ENCODE data around the gene HBA1. TPM values are rescaled to one million over a fixed set of nuclear protein-coding genes. Genes with fewer than 3 reads are reported as not detected.
"Not testable (repeated sequence)": the region's sequence is repeated elsewhere in the genome, so short reads cannot be mapped to it uniquely, and the experiment has no call there.

Gene HBA1
- 54.8 TPM for total RNA-seq

DNA sequence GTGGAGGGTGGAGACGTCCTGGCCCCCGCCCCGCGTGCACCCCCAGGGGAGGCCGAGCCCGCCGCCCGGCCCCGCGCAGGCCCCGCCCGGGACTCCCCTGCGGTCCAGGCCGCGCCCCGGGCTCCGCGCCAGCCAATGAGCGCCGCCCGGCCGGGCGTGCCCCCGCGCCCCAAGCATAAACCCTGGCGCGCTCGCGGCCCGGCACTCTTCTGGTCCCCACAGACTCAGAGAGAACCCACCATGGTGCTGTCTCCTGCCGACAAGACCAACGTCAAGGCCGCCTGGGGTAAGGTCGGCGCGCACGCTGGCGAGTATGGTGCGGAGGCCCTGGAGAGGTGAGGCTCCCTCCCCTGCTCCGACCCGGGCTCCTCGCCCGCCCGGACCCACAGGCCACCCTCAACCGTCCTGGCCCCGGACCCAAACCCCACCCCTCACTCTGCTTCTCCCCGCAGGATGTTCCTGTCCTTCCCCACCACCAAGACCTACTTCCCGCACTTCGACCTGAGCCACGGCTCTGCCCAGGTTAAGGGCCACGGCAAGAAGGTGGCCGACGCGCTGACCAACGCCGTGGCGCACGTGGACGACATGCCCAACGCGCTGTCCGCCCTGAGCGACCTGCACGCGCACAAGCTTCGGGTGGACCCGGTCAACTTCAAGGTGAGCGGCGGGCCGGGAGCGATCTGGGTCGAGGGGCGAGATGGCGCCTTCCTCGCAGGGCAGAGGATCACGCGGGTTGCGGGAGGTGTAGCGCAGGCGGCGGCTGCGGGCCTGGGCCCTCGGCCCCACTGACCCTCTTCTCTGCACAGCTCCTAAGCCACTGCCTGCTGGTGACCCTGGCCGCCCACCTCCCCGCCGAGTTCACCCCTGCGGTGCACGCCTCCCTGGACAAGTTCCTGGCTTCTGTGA is at the start of gene HBA1:
Gene HBA1, plus strand, starts transcription at position 204 of the 906 bp plus-strand sequence. Its CDS starts 37 bp downstream, at position 241.
- not testable (repeated sequence) for DNase-seq (ENCODE audit: low spot score)

DNA sequence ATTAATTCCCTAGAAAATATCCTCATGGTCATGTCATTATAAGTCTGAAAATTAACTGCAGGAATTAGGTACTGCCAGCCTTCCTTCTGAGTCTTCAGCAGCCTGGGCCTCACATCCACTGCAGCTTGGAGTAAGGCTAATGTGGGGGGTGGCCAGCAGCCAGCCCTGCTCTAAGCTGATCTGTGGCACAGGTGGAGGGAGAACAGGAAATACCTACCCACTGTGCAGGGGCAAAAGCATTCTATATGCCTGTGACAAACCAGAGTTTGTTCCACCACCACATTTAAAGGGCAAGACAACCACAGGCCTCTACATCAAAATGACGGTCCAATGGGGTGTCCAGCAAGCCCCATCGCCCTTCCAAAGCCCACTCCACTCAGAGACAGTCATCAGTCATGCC is 47.4 kb upstream of the HBA1 start:
- no peak for DNase-seq (ENCODE audit: low spot score)

DNA sequence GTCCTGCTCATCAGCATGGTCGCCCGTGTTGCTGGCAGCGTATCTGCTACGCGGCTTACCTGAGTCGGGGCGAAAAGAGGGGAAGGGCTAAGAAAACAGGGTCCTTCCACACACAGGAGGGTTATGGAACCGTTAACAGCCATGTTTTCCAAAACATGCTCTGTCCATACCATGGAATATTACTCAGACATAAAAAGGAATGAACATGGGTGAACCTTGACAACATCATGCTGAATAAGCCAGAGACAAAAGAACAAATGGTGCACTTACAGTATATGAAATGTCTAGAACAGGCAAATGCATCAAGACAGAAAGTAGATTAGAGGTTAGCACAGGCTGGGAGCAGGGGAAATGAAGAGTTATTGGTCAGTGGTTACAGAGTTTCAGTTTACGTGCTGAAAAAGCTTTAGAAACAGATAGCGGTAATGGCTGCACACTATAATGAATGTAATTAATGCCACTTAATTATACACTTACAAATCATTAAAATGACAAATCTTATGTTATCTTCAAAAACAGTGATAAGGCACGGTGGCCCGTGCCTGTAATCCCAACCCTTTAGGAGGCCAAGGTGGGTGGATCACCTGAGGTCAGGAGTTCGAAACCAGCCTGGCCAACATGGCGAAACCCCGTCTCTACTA is 45.8 kb upstream of the HBA1 start:
- DNase-seq (ENCODE audit: low spot score) = no peak

DNA sequence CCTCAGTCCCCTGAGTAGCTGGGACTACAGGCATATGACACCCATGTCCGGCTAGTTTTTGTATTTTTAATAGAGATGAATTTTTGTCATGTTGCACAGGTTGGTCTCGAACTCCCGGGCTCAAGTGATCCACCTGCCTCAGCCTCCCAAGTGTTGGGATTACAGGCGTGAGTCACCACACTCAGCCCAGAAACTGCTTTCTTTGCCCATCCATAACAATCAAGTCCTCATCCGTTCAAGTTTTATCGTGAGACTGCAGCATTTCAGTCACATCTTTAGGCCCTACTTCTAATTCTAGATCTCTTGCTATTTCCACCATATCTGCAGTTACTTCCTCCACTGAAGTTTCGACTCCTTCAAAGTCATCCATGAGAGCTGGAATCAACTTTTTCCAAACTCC is 44.4 kb upstream of the HBA1 start:
- DNase-seq (ENCODE audit: low spot score) = no peak

DNA sequence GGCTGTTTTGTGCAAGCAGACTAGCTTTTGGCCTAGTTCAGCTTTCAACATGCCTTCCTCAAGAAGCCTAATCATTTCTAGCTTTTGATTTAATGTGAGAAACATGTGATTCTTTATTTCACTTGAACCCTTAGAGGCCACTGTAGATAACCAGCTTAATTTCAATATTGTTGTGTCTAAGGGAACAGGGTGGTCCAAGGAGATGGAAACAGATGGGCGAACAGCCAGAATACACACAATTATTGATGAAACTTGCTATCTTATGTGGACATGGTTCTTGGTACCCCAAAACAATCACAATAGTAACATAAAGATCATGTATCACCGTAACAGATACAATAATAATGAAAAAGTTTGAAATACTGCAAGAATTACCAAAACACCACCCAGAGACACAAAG is 42.8 kb upstream of the HBA1 start:
- DNase-seq (ENCODE audit: low spot score) = no peak

DNA sequence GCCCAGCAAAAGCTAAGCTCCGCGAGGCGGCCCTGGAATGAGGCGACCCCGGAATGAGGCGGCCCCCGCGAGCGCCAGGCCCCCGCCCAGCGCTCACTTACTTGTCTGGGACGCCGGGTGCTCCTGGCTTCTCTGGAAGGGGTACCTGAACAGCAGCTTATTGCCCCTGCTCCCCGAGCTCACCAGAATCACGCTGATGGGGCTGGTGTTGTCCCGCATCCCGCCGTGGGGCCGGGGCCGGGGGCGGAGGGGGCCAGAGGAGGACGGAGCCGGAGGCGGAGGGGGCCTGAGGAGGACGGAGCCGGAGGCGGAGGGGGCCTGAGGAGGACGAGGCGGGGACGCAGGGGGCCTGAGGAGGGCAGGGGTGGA is 38.4 kb upstream of the HBA1 start:
- no peak for DNase-seq (ENCODE audit: low spot score)

DNA sequence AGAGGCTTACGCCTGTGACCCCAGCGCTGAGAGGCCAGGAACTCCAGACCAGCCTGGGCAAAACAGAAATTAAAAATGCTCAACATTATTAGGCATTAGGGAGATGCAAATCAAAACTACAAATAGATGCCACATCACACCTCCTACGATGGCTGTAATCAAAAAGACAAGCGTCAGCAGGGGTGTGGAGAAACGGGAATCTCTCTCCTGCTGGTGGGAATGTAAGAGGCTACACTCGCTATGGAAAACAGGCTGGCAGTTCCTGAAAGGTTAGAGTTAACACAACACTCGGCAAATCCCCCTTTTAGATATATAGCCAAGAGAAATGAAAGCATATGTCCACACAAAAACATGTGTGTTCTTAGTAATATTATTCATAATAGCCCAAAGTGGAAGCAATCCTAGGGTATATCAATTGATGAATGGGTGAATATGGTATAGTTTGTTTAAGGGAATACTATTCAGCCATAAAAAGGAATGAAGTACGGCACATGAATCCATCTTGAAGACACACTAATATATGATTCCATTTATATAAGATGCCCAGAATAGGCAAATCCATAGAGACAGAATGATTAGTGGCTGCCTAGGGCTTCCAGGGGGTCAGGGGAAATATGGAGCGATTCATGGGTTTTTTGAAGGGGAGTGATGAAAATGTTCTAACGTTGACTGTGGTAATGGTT is 36.2 kb upstream of the HBA1 start:
- no peak for DNase-seq (ENCODE audit: low spot score)

DNA sequence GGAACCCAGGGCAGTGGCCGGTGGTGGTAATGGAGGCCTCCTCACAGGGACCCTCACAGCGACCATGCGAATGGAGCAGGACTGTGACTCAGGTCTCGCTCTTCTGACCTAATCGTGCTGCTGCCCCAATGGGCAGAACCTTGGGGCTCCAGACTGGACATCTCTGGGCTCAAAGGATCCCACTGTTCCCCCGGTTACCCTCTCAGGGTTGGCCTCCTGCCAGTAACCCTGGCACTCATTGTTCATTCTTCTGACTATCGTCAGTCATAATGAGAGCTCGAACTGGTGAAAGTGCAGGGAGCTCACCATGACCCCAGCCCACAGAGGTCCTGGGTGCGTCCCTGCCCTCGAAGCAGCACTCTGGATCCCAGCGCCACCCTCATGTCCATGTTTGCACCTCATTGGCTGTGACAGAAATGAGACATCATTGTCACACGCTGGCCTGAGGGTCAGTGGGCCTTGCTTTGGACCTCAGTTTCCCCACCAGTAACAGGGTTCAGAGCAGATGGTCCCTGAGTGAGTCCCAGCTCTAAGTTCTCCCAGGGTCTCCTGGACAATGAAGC is 34.0 kb upstream of the HBA1 start:
- DNase-seq (ENCODE audit: low spot score) = no peak

DNA sequence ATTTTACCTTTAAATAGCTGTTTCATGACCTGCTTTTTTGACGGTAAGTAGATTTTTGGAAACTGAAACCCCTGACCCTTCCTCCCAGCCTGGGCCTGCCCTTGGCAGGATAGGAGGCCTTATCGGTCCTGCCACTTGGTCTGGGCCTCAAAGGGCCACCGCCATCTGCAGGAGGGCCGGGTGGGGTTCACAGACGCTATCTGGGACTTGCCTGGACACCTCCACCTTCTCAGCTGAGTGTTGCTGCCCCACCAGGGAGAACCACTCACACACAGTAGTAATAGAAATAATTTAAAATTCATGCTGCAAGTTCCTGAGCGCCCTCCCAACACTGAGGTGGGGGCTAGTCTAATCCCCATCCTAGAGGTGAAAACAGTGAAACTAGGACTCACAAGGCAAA is 33.4 kb upstream of the HBA1 start:
- DNase-seq (ENCODE audit: low spot score) = no peak

DNA sequence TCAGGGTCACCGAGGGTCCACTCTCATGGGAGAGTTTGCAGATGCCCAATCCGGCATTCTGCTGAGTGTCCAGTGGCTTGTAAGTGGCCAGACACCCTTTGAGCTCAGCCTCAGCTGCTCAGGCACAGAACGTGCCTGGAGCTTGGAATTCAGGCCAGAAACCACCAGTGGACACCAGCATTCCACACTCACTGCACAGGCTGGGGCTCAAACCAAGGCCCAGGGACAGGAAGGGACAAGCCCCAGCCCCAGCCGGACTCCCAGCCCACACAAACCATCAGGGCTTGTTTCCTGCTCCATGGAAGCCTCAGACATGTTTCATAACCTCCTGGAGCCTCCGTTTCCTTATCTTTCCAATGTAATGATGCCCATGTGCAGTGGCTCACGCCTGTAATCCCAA is 33.0 kb upstream of the HBA1 start:
- DNase-seq (ENCODE audit: low spot score) = no peak

DNA sequence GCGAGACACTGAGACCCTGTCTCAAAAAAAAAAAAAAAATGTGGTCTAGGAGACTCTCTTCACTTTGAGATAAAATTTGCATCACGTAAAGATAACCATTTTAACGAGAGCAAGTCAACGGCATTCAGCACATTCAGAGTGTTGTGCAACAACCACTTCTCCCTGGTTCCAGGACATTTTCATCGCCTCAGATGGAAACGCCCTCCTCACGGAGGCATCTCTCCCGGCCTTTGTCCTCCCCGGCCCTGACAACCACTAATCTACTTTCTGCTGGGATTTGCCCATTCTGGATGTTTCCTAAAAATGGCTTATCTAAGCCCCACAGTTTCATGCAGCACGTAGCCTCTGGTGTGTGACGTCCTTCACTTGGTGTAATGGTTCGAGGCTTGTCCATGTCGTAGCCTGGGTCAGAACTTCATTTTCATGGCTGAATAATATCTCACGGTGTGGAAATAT is 31.7 kb upstream of the HBA1 start:
- no peak for DNase-seq (ENCODE audit: low spot score)

DNA sequence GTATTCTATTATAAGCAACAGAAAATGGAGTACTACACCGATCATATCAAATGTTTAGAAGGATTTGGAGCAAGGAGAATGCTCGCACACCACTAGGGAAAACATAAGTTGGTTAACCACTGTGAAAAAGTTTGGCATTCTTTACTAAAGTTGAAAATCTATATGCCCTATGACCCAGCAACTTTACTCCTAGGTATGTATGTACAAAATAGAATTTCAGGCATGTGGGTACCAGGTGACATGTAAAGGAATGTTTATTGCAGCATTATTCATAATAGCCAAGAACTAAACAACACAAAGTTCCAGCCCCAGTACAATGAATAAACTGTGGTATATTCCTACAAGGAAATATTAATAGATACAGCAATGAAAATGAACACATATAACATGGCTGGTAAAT is 29.8 kb upstream of the HBA1 start:
- DNase-seq (ENCODE audit: low spot score) = no peak

DNA sequence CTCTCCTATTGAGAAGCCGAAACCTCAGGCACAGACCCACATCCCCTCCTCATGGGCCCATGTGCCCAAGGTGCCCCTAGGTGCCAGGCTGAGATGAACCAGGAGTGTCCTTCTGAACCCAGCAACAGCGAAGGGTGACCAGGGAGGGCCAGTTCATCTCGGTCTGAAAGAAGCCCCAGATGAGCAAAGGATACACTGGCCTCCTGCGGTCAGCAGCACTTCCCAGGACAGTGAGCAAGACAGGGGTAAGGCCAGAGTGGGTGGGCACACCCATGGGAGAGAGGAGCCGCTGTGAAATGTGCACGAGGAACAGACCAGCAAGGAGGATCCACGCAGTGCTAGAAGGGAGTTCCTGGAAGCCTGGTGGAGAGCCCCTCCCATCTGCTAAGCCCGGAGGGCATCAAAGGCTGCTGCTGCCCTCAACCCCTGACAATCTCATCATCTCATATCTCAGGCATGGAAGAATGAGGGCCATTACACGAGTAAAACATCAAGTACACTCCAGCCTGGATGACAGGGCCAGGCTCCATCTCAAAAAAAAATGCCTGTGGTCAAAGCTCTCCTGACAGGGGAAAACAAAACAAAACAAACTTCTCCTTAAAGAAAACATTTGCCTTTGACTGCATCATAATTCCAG is 27.3 kb upstream of the HBA1 start:
- DNase-seq (ENCODE audit: low spot score) = no peak

DNA sequence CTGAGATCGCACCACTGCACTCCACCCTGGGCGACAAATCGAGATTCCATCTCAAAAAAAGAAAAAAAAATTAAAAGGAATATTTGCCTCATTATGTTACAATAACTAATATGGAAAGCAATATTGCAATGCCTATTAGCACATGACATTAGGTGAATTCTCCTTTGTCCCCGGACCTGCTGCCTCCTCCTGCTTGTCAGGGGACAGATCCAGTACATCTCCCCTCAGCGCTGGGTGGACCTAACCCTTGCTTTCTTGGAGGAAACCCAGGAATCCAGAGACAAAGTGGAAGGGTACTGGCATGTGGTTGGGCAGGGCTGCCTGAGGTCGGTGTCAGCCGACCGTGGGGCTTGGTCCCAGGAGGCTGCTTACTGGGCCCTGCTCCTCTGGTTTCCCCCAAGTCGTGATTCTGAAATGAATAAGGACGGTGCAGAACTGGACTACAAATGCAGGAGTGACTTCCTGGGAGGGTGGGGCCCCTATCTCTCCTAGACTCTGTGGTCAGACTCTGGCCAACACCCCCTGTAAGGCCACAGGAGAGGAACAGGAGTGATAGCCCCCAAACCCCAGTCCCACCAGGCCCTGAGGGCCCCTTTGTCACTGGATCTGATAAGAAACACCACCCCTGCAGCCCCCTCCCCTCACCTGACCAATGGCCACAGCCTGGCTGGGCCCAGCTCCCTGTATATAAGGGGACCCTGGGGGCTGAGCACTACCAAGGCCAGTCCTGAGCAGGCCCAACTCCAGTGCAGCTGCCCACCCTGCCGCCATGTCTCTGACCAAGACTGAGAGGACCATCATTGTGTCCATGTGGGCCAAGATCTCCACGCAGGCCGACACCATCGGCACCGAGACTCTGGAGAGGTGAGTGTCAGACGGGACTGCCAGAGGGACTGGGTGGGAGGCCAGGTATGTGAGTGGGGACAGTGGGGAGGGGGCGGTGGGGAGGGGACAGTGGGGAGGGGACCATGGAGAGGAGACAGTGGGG is 24.0 kb upstream of the HBA1 start, which contains the start of gene HBZ:
Gene HBZ, plus strand, starts transcription at position 504 of the 988 bp plus-strand sequence. Its CDS starts 266 bp downstream, at position 770.
- no peak for DNase-seq (ENCODE audit: low spot score)

DNA sequence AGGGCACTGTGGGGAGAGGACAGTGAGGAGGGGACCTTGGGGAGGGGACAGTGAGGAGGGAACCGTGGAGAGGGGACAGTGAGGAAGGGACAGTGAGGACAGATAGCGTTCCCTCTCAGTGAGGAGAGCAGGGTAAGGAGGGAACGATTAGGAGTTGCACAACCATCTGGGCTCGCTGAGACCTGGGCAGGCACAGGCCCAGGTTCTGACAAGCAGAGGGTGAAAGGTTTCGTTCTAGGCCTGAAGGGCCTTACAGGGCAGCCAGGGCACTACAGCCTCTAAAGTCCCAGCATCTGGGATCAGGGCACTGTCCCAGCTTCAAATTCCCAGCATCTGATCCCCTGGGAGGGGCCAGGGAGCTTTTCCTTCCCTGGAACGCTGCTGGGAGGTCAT is 23.4 kb upstream of the HBA1 start:
- DNase-seq (ENCODE audit: low spot score) = not testable (repeated sequence)

DNA sequence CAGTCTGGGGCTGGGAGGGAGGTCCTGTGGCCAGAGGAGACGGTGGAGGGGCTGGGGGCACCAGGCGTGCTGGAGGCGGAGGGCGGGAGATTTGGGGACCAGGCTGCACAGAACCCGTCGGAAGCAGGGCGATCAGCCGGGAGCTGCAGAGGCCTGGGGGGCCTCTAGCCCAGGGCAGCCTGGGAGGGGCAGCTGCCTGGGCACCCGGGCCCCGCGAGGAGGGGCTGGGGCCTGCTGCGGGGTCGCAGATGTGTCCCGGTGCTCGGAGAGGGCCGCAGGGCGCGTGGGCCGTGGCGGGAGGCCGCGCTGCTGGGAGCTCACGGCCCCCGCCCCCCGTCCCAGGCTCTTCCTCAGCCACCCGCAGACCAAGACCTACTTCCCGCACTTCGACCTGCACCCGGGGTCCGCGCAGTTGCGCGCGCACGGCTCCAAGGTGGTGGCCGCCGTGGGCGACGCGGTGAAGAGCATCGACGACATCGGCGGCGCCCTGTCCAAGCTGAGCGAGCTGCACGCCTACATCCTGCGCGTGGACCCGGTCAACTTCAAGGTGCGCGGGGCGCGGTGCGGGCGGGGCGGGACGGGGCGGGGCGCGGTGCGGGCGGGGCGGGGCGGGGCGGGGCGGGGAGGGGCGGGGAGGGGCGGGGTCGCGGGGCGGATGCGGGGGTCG is 22.8 kb upstream of the HBA1 start:
- not testable (repeated sequence) for DNase-seq (ENCODE audit: low spot score)

DNA sequence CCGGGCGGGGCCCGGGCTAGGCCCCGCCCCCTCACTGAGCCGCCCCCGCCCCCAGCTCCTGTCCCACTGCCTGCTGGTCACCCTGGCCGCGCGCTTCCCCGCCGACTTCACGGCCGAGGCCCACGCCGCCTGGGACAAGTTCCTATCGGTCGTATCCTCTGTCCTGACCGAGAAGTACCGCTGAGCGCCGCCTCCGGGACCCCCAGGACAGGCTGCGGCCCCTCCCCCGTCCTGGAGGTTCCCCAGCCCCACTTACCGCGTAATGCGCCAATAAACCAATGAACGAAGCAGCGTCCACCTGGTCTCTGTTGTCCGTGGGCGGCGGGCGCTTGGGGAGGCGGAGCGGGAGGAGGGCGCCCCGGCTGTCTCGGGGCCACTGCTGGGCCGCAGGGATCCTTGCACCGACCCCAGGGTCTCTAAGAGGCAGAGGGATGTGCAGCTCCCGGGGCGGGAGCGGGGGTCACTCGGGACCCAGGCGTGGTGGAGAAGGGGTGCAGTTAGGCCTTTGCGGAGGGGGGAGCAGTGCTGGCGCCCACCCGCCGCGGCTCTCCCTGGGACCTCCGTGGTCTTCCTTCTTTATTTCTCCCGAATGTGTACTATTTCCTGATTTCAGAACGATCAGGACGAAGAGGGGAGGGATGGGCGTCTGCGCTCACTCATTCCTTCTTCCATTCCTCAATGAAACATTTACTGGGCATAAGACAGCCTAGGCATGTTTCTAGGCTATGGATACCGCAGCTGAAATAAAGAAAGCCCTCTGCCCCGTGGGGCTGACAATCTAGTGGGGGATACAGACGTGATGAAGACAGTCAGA is 22.1 kb upstream of the HBA1 start:
- no peak for DNase-seq (ENCODE audit: low spot score)

DNA sequence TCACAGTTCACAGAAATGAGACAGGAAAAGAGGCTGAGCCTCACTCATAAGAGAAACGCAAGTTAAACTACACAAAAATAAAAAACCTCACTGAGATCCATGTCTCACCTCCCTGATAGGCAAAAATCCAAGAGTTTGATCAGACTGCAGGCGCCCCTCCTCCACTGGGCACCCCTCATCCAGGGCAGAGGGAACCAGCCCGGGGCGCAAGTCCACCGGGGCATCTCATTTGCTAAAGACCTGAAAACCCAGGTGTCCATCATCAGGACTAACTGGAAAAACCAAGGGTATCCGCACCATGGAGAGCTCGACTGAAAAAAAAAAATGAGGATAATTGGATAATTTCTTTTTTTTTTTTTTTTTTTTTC is 21.5 kb upstream of the HBA1 start:
- DNase-seq (ENCODE audit: low spot score) = no peak
